Activated CD4-positive, CD25-positive, alpha-beta regulatory T cell treated with anti-CD3 and anti-CD28 coated beads, Interleukin-2, amount 50 U/mL, for 16 hours (primary cell): ENCODE measurements around the gene ISG15.
A peak's percentile ranks its signal among the peaks of the same experiment; 100 is the strongest.

Source experiments
- DNase-seq: peaks from one replicate; pipeline ENCODE4 v3.0.0-alpha.2; 2020; ENCODE audit warnings: low read depth, low spot score

The ISG15 gene

DNA sequence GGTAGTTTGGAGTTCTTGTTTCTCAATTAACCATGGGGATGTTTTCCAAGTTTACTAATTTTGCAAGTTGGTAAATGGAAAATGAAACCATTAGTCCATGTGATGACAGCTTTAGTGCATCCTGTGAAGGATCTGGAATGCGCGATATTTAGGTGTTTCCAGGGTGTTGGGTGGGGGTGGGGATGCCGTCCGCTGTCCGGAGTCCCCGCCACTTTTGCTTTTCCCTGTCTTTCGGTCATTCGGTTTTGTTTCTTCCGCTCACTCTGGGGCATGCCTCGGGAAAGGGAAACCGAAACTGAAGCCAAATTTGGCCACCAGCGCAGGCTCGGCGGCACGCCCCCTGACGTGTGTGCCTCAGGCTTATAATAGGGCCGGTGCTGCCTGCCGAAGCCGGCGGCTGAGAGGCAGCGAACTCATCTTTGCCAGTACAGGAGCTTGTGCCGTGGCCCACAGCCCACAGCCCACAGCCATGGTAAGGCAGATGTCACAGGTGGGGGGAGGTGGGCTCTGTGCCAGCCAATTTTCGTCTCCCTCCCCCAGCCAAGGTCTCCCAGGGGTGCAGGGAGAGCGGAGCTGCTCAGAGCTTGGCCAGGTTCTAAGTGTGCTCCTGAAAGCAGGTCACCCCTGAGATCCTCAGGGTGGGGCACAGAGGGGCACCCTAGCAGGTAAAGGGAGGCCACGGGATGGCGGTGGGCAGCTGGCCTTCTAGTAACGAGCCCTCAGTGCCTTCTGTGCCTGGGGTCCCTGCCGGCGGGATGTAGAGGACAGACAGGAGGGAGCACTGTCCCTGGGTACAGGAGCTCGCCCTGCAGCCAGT lies at the start of gene ISG15:
TSS of gene ISG15 (plus strand) at position 393 of the 817 bp plus-strand sequence. CDS start at position 470, 77 bp downstream.
- peak; percentile 75 for DNase-seq

- no peak for DNase-seq
Measured at GRCh38 chr1:963746-964525, 49.4 kb upstream of the ISG15 start.

DNA sequence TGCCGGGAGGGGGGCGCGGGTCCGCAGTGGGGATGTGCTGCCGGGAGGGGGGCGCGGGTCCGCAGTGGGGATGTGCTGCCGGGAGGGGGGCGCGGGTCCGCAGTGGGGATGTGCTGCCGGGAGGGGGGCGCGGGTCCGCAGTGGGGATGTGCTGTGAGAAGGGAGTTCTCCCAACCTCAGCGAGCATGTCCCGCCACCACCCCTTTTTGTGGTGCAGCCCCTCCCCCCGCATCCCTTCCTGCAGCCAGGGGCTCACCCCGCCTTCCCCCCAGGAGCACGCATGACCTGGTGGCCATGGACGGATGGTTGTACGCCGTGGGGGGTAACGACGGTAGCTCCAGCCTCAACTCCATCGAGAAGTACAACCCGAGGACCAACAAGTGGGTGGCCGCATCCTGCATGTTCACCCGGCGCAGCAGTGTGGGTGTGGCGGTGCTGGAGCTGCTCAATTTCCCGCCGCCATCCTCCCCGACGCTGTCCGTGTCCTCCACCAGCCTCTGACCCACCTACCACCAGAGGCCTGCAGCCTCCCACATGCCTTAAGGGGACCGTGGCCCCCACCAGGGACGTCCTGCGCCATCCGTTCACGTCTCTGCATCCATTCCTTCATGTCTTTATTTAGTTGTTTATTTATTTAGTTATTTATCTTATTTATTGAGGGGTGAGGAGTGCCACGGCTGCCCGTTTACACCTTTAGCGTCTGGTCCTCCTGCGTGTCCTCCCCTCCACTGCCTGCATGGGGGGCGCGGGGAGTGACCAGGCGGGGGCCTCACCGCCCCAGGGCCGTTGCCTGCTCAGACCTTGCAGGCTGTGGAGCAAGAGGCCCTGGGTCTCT lies 48.4 kb upstream of the ISG15 start:
- DNase-seq, result no peak

GRCh38 chr1:965526-966134 lies 47.7 kb upstream of the ISG15 start:
- no peak for DNase-seq

DNA sequence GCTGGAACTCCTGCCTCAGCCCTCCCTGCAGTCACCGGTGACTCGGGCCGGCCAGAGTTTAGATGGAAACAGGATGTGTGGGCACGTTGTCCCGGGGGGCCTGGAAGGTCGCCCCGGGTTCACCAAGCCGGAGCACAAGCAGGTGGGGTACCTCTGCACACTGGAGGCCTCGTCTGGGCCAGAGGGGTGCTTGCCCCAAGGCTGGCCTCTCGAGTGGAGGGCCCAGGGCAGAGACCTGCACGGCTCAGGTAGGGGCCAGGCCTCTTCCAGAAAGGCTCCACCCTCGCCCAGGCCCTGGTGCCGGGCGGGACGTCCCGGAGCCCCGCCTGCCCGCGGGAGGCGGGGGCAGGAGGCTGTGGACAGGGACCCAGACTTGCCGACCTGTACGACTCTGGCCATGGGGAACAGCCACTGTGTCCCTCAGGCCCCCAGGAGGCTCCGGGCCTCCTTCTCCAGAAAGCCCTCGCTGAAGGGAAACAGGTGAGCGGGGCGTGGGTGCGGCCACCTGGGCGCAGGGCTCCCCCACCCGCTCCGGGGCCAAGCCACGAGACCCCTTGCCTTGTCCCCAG lies 47.1 kb upstream of the ISG15 start, which contains the start of gene PLEKHN1:
TSS of gene PLEKHN1 (plus strand) at position 348 of the 569 bp plus-strand sequence. CDS start at position 398, 50 bp downstream.
- DNase-seq, result no peak

DNA sequence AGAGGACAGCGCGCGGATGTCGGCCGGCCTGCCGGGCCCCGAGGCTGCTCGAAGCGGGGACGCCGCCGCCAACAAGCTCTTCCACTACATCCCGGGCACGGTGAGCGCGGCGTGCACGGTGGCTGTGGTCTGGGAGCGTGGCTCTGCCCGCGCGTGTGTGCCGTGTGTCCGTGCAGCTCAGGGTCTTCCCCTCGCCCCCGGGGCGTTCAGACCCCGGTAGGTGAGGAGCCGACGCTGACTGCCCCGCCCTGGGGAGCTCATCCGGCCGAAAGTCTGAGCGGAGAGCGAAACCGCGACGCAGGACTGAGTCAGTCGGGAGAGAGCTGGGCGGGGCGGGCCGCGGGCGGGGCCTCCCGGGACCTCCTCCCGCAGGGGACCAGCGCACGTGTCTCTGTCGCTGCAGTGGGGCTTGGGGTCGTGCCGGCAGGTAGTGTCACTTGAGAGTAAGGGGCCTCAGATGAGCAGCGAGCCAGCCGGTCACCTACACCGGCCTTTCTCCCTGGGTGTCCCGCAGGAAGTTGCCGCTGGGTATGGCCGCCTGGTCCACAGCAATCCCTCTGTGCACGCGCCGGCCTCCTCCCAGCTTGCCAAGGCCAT lies 46.5 kb upstream of the ISG15 start:
- peak; percentile 61 for DNase-seq

DNA sequence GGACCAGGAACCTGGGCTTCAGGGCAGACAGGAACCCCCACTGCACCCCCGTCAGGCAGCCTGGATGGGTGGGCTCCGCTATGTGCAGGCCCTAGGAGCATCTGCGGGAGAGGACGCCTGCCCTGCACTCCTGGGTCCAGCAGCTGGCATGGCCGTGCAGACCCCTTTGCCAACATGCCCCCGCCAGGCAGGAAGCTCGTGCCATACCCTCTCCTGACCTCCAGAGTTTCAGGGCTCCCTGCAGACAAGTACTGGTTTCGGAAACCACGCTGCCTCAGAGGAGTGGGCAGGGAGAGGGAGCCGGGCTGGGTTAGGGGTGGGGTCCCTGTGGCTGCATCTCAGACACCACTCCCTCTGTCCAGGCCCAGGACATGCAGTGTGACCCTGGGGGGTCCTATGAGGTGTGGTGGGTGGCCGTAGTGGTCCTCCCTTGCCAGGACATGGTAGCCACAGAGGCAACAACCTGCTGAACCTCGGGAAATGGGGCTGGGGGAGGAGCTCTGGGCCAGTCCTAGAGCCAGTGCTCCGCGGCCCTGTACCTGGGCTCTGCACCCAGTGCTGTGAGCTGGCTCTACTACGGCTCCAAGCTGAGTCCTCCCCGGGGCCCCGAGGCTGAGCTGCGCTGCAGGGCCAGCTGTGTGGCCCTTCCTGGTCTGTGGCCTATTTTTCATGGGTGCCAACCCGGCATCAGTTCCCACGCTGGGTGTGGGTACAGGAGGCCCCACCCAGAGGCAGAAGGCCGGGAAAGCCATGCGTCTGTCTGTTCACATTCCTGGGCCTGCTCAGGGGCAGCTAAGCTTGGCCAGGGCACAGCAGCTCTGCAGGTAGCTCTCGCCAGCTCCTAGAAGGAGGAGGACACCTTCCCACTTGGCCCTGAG lies 45.6 kb upstream of the ISG15 start:
- no peak for DNase-seq

- no peak for DNase-seq
Measured at GRCh38 chr1:969260-969855, 43.9 kb upstream of the ISG15 start.

DNA sequence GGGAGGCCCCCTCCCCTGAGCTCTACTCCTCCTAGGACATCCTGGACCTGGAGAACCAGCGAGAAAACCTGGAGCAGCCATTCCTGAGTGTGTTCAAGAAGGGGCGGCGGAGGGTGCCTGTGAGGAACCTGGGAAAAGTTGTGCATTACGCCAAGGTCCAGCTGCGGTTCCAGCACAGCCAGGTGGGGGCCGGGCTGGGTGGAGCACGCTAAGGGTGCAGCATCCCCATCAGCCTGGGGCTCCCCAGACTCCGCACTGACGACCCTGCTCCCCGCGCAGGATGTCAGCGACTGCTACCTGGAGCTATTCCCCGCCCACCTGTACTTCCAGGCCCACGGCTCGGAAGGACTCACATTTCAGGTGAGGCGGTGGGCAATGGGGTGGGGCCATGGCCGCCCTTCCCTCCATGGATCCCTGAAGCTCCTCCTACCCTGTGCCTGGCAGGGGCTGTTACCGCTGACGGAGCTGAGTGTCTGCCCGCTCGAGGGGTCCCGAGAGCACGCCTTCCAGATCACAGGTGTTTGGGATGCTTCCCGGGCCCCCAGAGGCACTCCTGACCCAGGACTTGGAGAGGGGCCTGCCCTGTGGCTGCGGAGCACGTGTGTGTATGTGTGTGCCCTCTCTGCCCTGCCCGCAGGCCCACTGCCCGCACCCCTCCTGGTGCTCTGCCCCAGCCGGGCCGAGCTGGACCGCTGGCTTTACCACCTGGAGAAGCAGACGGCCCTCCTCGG lies 42.9 kb upstream of the ISG15 start:
- DNase-seq, result no peak

DNA sequence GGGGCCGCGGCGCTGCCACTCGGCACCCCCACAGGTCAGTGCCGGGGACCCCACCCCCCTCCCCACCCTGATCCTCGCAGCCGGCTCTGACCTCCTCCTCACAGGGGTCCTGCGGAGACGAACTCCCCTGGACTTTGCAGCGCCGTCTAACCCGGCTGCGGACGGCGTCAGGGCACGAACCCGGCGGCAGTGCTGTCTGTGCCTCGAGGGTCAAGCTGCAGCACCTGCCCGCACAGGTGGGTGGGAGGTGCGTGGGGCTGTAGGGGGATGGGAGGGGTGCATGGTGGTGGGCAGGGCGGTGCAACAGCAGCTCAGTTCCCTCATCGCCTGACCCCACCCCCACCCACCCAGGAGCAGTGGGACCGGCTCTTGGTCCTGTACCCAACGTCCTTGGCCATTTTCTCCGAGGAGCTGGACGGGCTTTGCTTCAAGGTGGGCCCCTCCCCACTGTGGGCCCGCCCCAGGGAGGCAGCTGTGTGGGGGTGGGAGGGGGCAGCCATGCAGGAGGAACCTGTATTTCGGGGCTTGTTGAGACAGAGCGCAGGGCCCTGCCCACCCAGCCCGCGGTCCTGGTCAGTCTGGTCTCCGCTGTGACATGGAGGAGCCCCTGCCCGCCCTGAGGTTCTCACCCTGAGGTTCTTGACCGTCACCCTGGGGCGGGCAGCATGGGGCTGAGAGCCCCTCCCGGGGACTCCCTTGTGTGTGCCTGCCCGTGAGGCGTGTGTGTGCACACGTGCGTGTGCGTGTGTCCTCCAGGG lies 42.1 kb upstream of the ISG15 start:
- no peak for DNase-seq

- no peak for DNase-seq
Measured at GRCh38 chr1:971751-972506, 41.4 kb upstream of the ISG15 start.

DNA sequence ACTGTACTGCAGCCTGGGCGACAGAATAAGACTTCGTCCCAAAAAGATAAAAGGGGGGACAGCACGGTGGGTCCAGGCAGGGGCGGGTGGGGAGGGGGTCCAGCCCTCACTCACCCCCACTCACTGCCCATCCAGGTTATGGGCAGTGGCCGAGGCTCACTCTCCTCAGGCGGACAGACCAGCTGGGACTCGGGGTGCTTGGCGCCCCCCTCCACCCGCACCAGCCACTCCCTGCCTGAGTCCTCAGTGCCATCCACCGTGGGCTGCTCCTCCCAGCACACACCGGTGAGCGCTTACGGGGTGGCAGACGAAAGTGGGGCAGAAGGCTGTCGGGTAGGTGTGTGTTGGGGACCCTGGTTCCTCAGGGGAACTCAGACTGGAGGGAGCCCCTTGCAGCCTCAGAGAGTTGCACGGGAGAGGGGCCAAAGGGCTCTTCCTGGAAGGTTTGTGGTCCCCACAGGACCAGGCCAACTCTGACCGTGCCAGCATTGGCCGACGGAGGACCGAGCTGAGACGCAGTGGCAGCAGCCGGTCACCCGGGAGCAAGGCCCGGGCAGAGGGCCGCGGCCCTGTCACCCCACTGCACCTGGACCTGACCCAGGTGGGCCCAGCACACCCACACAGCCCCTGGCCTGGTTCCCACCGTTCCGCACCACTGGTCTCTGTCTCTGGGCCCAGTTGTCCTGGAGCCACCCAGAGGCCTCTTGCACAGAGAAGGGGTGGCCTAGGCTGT lies 40.4 kb upstream of the ISG15 start:
- DNase-seq, result no peak

GRCh38 chr1:973459-974292 lies 39.6 kb upstream of the ISG15 start:
- DNase-seq, result no peak

DNA sequence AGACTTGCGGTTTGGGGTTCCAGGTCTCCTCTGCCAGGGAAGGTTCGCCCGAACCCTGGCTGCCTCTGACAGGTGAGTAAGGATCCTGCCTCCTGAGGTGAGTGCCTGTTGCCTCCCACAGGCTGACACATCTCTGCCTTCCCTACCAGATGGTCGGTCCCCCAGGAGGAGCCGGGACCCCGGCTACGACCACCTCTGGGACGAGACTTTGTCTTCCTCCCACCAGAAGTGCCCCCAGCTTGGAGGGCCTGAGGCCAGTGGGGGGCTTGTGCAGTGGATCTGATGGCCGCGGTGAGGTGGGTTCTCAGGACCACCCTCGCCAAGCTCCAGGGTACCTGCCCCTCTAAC lies 39.0 kb upstream of the ISG15 start:
- DNase-seq, result no peak

- no peak for DNase-seq
Measured at GRCh38 chr1:974687-975328, 38.5 kb upstream of the ISG15 start.
